H9 (cell line): ENCODE measurements around the gene PSMA6. TPM values are rescaled to one million over a fixed set of nuclear protein-coding genes. Genes with fewer than 3 reads are reported as not detected.

Source experiments
- DNase-seq: peaks from one replicate; pipeline ENCODE4 v3.0.0-alpha.2; 2017
- H2AFZ ChIP-seq: one replicate; pipeline ENCODE4 v1.6.1; 2013; ENCODE audit warnings: mild to moderate bottlenecking, low read length, control low read depth, moderate library complexity
- H2AK5ac ChIP-seq: 2 replicates; pipeline ENCODE4 v1.6.1; 2013; ENCODE audit warnings: low read length, control low read depth, mixed read lengths; ENCODE audit not compliant: insufficient read length
- H2BK120ac ChIP-seq: one replicate; pipeline ENCODE4 v1.6.1; 2013; ENCODE audit warnings: low read depth, mild to moderate bottlenecking, low read length, control low read depth, inconsistent platforms; ENCODE audit not compliant: poor library complexity, severe bottlenecking
- H2BK12ac ChIP-seq: 2 replicates; pipeline ENCODE4 v1.6.1; 2013; ENCODE audit warnings: low read length, control low read depth, mixed read lengths, low read depth; ENCODE audit not compliant: insufficient read length
- H2BK15ac ChIP-seq: 2 replicates; pipeline ENCODE4 v1.6.1; 2013; ENCODE audit warnings: low read depth, low read length, control low read depth
- H2BK20ac ChIP-seq: one replicate; pipeline ENCODE4 v1.6.1; 2013; ENCODE audit warnings: low read depth, mild to moderate bottlenecking, low read length, control low read depth, inconsistent platforms; ENCODE audit not compliant: poor library complexity, severe bottlenecking
- H2BK5ac ChIP-seq: 2 replicates; pipeline ENCODE4 v1.6.1; 2013; ENCODE audit warnings: low read length, control low read depth, mixed read lengths; ENCODE audit not compliant: insufficient read length
- H3K14ac ChIP-seq: 2 replicates; pipeline ENCODE4 v1.6.1; 2013; ENCODE audit warnings: low read length, control low read depth; ENCODE audit not compliant: insufficient read depth
- H3K18ac ChIP-seq: 2 replicates; pipeline ENCODE4 v1.6.1; 2013; ENCODE audit warnings: low read depth, mild to moderate bottlenecking, mixed read lengths, low read length, control low read depth; ENCODE audit not compliant: insufficient read length
- H3K23ac ChIP-seq: 2 replicates; pipeline ENCODE4 v1.6.1; 2013; ENCODE audit warnings: low read length, control low read depth, mixed read lengths, low read depth; ENCODE audit not compliant: insufficient read length
- H3K23me2 ChIP-seq: 2 replicates; pipeline ENCODE4 v1.6.1; 2013; ENCODE audit warnings: low read depth, mild to moderate bottlenecking, mixed read lengths, low read length, control low read depth; ENCODE audit not compliant: insufficient read length, poor library complexity, severe bottlenecking
- H3K27ac ChIP-seq: 2 replicates; pipeline ENCODE4 v1.5.1; 2013; ENCODE audit warnings: low read length, control low read depth, mixed read lengths, low read depth; ENCODE audit not compliant: insufficient read length
- H3K27me3 ChIP-seq: 2 replicates; pipeline ENCODE4 v1.6.1; 2013; ENCODE audit warnings: low read length, control low read depth, inconsistent platforms; ENCODE audit not compliant: insufficient read depth
- H3K4ac ChIP-seq: 2 replicates; pipeline ENCODE4 v1.6.1; 2013; ENCODE audit warnings: low read depth, mild to moderate bottlenecking, control low read depth, inconsistent platforms, low read length, moderate library complexity
- H3K4me1 ChIP-seq: 2 replicates; pipeline ENCODE4 v1.6.1; 2013; ENCODE audit warnings: low read length, control low read depth, inconsistent platforms; ENCODE audit not compliant: insufficient read depth
- H3K4me2 ChIP-seq: 2 replicates; pipeline ENCODE4 v1.6.1; 2013; ENCODE audit warnings: low read length, control low read depth, mixed read lengths; ENCODE audit not compliant: insufficient read length, insufficient read depth
- H3K56ac ChIP-seq: 2 replicates; pipeline ENCODE4 v1.6.1; 2013; ENCODE audit warnings: low read depth, mild to moderate bottlenecking, mixed read lengths, low read length, control low read depth; ENCODE audit not compliant: insufficient read length
- H3K79me1 ChIP-seq: 2 replicates; pipeline ENCODE4 v1.6.1; 2013; ENCODE audit warnings: low read depth, mild to moderate bottlenecking, moderate library complexity, low read length, control low read depth, inconsistent platforms; ENCODE audit not compliant: insufficient read depth, poor library complexity, severe bottlenecking
- H3K79me2 ChIP-seq: 2 replicates; pipeline ENCODE4 v1.6.1; 2013; ENCODE audit warnings: low read length, control low read depth, inconsistent platforms; ENCODE audit not compliant: insufficient read depth
- H3K9ac ChIP-seq: 2 replicates; pipeline ENCODE4 v1.6.1; 2013; ENCODE audit warnings: low read length, control low read depth, mixed read lengths; ENCODE audit not compliant: insufficient read length; ENCODE audit errors: extremely low read depth
- H3K9me3 ChIP-seq: one replicate; pipeline ENCODE4 v1.6.1; 2013; ENCODE audit warnings: low read depth, low read length, inconsistent platforms; ENCODE audit not compliant: control insufficient read depth
- H3T11ph ChIP-seq: one replicate; pipeline ENCODE4 v1.6.1; 2013; ENCODE audit warnings: mild to moderate bottlenecking, low read length, control low read depth, inconsistent platforms
- H4K20me1 ChIP-seq: one replicate; pipeline ENCODE4 v1.6.1; 2013; ENCODE audit not compliant: control insufficient read depth, insufficient read length, insufficient read depth
- H4K5ac ChIP-seq: 2 replicates; pipeline ENCODE4 v1.6.1; 2013; ENCODE audit warnings: low read depth, mild to moderate bottlenecking, mixed read lengths, low read length, control low read depth; ENCODE audit not compliant: insufficient read length
- H4K8ac ChIP-seq: replicated peaks from 2 replicates; pipeline ENCODE4 v1.6.1; 2013; ENCODE audit warnings: low read length, control low read depth, mixed read lengths, low read depth; ENCODE audit not compliant: insufficient read length
- H4K91ac ChIP-seq: 2 replicates; pipeline ENCODE4 v1.6.1; 2013; ENCODE audit warnings: low read depth, mild to moderate bottlenecking, moderate library complexity, mixed read lengths, low read length, control low read depth; ENCODE audit not compliant: insufficient read length
- H3K27ac Mint-ChIP-seq, 3 experiments: 2 replicates in 2 of 3; 3 replicates in 1 of 3; pipeline ENCODE4 v1.8.0; 2020 to 2021; ENCODE audit warnings: mixed read lengths in 3 of 3, mild to moderate bottlenecking in 1 of 3, moderate library complexity in 1 of 3
- H3K27me3 Mint-ChIP-seq: 2 replicates; pipeline ENCODE4 v1.8.0; 2021; ENCODE audit warnings: low read depth, mild to moderate bottlenecking, moderate library complexity, mixed read lengths
- H3K36me3 Mint-ChIP-seq, 3 experiments: 2 replicates in 2 of 3; 3 replicates in 1 of 3; pipeline ENCODE4 v1.8.0; 2020 to 2021; ENCODE audit warnings: low read depth in 3 of 3, mixed read lengths in 3 of 3; ENCODE audit not compliant: insufficient read depth in 1 of 3
- H3K4me1 Mint-ChIP-seq, 2 experiments: 2 replicates each; pipeline ENCODE4 v1.8.0; 2020; ENCODE audit warnings: mixed read lengths in 2 of 2
- H3K4me3 Mint-ChIP-seq, 2 experiments: 2 replicates in 1 of 2; 3 replicates in 1 of 2; pipeline ENCODE4 v1.8.0; 2020 to 2021; ENCODE audit warnings: mild to moderate bottlenecking in 2 of 2, mixed read lengths in 2 of 2, moderate library complexity in 1 of 2
- H3K9me3 Mint-ChIP-seq, 2 experiments: 2 replicates in 1 of 2; 3 replicates in 1 of 2; pipeline ENCODE4 v1.8.0; 2020; ENCODE audit warnings: mild to moderate bottlenecking in 2 of 2, mixed read lengths in 2 of 2, moderate library complexity in 1 of 2
- CTCF ChIP-seq: fragments of 200-600 bp; sonication (generic); conservative IDR thresholded peaks from 3 replicates; pipeline ENCODE4 v1.8.0; 2021; ENCODE audit warnings: antibody characterized with exemption, mild to moderate bottlenecking
- WGBS: extraction: QIAGEN DNeasy Blood & Tissue Kit; methylation state at CpG from one replicate; pipeline ENCODE4 v1.1.7; 2013; ENCODE audit warnings: missing lambda C conversion rate, low lambda C conversion rate, mixed read lengths; ENCODE audit not compliant: insufficient read length; ENCODE audit errors: extremely low coverage; 5-methylcytosine and 5-hydroxymethylcytosine counted together
- total RNA-seq: library from RNA; stranded (reverse); gene quantifications from 2 replicates; pipeline ENCODE4 v1.2.1, GENCODE V29; 2021

Gene PSMA6
- total RNA-seq, 1 experiment from 2014 or later = 255 TPM

- Histone ChIP-seq H3K79me2 (no peaks in the 10 kb centered on the region), H3K9me3 (no peaks in the 10 kb centered on the region), H3K56ac (no peak overlapping the region), H3K18ac (no peak overlapping the region), H3K4me2 (no peak overlapping the region), H3K23ac (no peak overlapping the region), H3K14ac (no peak overlapping the region), H2BK5ac (no peak overlapping the region), H3K79me1 (no peaks in the 10 kb centered on the region), H3K4me1 (no peaks in the 10 kb centered on the region), H2BK12ac (no peak overlapping the region), H3K23me2 (no peaks in the 10 kb centered on the region), H3K4ac (no peak overlapping the region), H4K8ac (no peak overlapping the region), H2BK15ac (no peak overlapping the region), H3K27me3 (no peaks in the 10 kb centered on the region), H3K27ac (no peak overlapping the region), H2BK20ac (no peak overlapping the region), H3T11ph (no peak overlapping the region), H3K9ac (no peak overlapping the region), H2AK5ac (no peak overlapping the region), H4K20me1 (no peaks in the 10 kb centered on the region), H2AFZ (no peak overlapping the region), H4K5ac (no peak overlapping the region), H2BK120ac (no peak overlapping the region), H4K91ac (no peak overlapping the region)
- no peak for TF ChIP-seq CTCF
- Mint-ChIP-seq H3K9me3 (no peaks in the 10 kb centered on the region; a peak in 1 of 5 replicates), H3K27ac (no peak overlapping the region), H3K4me1 (peaks cover 3 to 6% of the 10 kb centered on the region in 2 experiments), H3K4me3 (no peak overlapping the region), H3K36me3 (no peaks in the 10 kb centered on the region), H3K27me3 (no peaks in the 10 kb centered on the region)
- DNase-seq = no peak
- no CpG with 5 or more reads among the region's 5 CpGs for WGBS
Observed at GRCh38 chr14:35242599-35243311, 49.4 kb upstream of the PSMA6 start.
